Kidney (tissue), 14 donors: ENCODE measurements around the gene HNRNPH3. TPM values are rescaled to one million over a fixed set of nuclear protein-coding genes. Genes with fewer than 3 reads are reported as not detected.

Experiments used
- DNase-seq, 5 donors: peaks; one replicate each; pipeline ENCODE4 v3.0.0-alpha.2; 2013 to 2020
- FAIRE-seq: peaks from 2 replicates; lab custom pipeline; 2012; peaks lifted over from hg19 to GRCh38; lab: Jason Lieb, UNC
- H3K27ac ChIP-seq, 2 donors: one replicate each; pipeline ENCODE4 v1.7.0; 2013; ENCODE audit warnings: low read depth in 2 of 2, low read length in 2 of 2, inconsistent platforms in 1 of 2
- H3K27me3 ChIP-seq: one replicate; pipeline ENCODE4 v1.7.1; 2013; ENCODE audit warnings: low read length, inconsistent platforms; ENCODE audit not compliant: control insufficient read depth, insufficient read depth
- H3K36me3 ChIP-seq, 3 donors: one replicate each; pipeline versions ENCODE4 v1.7.0 to v1.7.1; 2013; ENCODE audit warnings: low read length in 3 of 3, control low read depth in 1 of 3, inconsistent platforms in 1 of 3; ENCODE audit not compliant: insufficient read depth in 3 of 3, control insufficient read depth in 2 of 3
- H3K4me1 ChIP-seq, 3 donors: one replicate each; pipeline versions ENCODE4 v1.7.0 to v1.7.1; 2013; ENCODE audit warnings: low read length in 3 of 3, inconsistent platforms in 1 of 3, low read depth in 1 of 3; ENCODE audit not compliant: control insufficient read depth in 2 of 3, insufficient read depth in 2 of 3
- H3K4me3 ChIP-seq, 3 donors: one replicate each; pipeline versions ENCODE4 v1.7.0 to v1.8.1; 2013; ENCODE audit warnings: low read length in 3 of 3, control low read depth in 1 of 3, inconsistent platforms in 1 of 3
- H3K9ac ChIP-seq, 3 donors: one replicate each; pipeline versions ENCODE4 v1.7.0 to v1.7.1; 2013; ENCODE audit warnings: low read length in 3 of 3, control low read depth in 1 of 3, inconsistent platforms in 1 of 3
- H3K9me3 ChIP-seq, 3 donors: one replicate each; pipeline versions ENCODE4 v1.7.0 to v1.7.1; 2013; ENCODE audit warnings: low read length in 3 of 3, control low read depth in 1 of 3, inconsistent platforms in 1 of 3; ENCODE audit not compliant: control insufficient read depth in 2 of 3, insufficient read depth in 1 of 3
- intact Hi-C: fragments of 100-400 bp; cut with DNase I; formaldehyde crosslinking; loops from one replicate; pipeline ENCODE4 v1.11.1; 2022
- polyA plus RNA-seq: library from polyadenylated mRNA; stranded (reverse); fragments of 350-450 nt; fragmentation: Illumina TruSeq; extraction: RNeasy Lipid Tissue Mini Kit (QIAGEN cat#74804); gene quantifications from one replicate; pipeline ENCODE4 v1.2.3, GENCODE V29; 2014; ENCODE audit warnings: low read depth, low replicate concordance; ENCODE audit not compliant: insufficient read depth
- total RNA-seq: library from RNA; stranded (reverse); fragmentation: NEBNext Ultra II Directional; extraction: Animal tissue kit (Norgen Biotek cat#: 25700); gene quantifications from one replicate; pipeline ENCODE4 v1.2.1, GENCODE V29; 2021
- TF ChIP-seq, protein P1 (sequence below): IDR thresholded peaks from 3 replicates; pipeline ENCODE4 v1.5.1; 2012; ENCODE audit warnings: mild to moderate bottlenecking, moderate library complexity, borderline replicate concordance; ENCODE audit not compliant: insufficient read depth; ENCODE audit errors: extremely low read depth
- donor health status: control.
- donor health status: control.
- donor health status: control.
- donor health status: control.
- donor health status: control.
- donor health status: DM: yes; HTN: yes; CAD: no.
- donor health status: Normal renal cell carcinoma (clear cell type).

The HNRNPH3 gene
- total and polyA plus RNA-seq, 2 donors from 2014 or later, result 114 to 119 TPM

GRCh38 chr10:68332259-68333057 lies 594 bp downstream of the HNRNPH3 start, which contains the start of gene PBLD:
Gene PBLD (minus strand): TSS chr10:68332928. CDS start chr10:68306844, 26,084 bp downstream.
- Histone ChIP-seq H3K9ac (peak within 1 kb of the TSS; percentile 94 to 99 (median 98)), H3K4me1 (peaks cover 5 to 30% (median 12%) of the 10 kb centered on the region in 3 donors), H3K36me3 (no peaks in the 10 kb centered on the region), H3K4me3 (peak within 1 kb of the TSS; percentile 95 to 96 (median 95)), H3K27me3 (no peaks in the 10 kb centered on the region), H3K9me3 (no peaks in the 10 kb centered on the region), H3K27ac (peak within 1 kb of the TSS; percentile 99 to 100)
- intact Hi-C loops, result no loop called here
- TF ChIP-seq, protein P1, sequence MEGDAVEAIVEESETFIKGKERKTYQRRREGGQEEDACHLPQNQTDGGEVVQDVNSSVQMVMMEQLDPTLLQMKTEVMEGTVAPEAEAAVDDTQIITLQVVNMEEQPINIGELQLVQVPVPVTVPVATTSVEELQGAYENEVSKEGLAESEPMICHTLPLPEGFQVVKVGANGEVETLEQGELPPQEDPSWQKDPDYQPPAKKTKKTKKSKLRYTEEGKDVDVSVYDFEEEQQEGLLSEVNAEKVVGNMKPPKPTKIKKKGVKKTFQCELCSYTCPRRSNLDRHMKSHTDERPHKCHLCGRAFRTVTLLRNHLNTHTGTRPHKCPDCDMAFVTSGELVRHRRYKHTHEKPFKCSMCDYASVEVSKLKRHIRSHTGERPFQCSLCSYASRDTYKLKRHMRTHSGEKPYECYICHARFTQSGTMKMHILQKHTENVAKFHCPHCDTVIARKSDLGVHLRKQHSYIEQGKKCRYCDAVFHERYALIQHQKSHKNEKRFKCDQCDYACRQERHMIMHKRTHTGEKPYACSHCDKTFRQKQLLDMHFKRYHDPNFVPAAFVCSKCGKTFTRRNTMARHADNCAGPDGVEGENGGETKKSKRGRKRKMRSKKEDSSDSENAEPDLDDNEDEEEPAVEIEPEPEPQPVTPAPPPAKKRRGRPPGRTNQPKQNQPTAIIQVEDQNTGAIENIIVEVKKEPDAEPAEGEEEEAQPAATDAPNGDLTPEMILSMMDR, result peak; percentile 39
- FAIRE-seq (no peak), DNase-seq (peak; percentile 86 to 95 (median 90))

DNA sequence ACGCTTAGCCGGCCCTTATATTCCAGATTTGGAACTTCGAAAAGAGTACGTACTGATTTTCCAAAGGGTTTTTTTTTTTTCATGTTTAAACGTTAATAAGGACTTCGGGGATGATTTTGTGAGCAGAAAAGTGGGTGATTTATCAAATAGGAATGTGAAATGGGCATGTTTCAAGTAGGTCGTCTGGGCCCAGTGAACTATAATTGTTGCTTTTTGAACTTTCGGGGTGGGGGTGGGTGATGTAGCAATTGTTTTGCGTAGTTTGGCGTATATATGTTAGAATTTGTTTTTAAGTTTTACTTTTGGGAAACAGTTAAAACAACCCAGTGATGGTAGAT lies 1.2 kb downstream of the HNRNPH3 start:
- H3K9me3 ChIP-seq, result no peaks in the 10 kb centered on the region
- H3K9ac ChIP-seq, result peak overlapping the region; percentile 94 to 99 (median 98)
- H3K27me3 ChIP-seq, result no peaks in the 10 kb centered on the region
- H3K36me3 ChIP-seq, result peaks cover 0 to 4% (median 0%) of the 10 kb centered on the region in 3 donors
- FAIRE-seq, result no peak
- peak overlapping the region; percentile 95 to 96 (median 95) for H3K4me3 ChIP-seq
- peak overlapping the region; percentile 99 to 100 for H3K27ac ChIP-seq
- intact Hi-C loops, result no loop called here
- DNase-seq, result no peak
- TF ChIP-seq, protein P1, result no peak
- H3K4me1 ChIP-seq, result peaks cover 4 to 26% (median 14%) of the 10 kb centered on the region in 3 donors

- Histone ChIP-seq H3K9ac (peak overlapping the region; percentile 94 to 99 (median 98)), H3K9me3 (no peaks in the 10 kb centered on the region), H3K4me3 (peak overlapping the region; percentile 95 to 96 (median 95)), H3K27me3 (no peaks in the 10 kb centered on the region), H3K4me1 (peaks cover 3 to 25% (median 14%) of the 10 kb centered on the region in 3 donors), H3K36me3 (peaks cover 0 to 9% (median 0%) of the 10 kb centered on the region in 3 donors), H3K27ac (peak overlapping the region; percentile 99 to 100)
- no peak for FAIRE-seq
- peak in 2 of 5 donors; percentile 52 to 55 for DNase-seq
- intact Hi-C loops, result no loop called here
- TF ChIP-seq, protein P1, result no peak
These were observed 1.9 kb downstream of the HNRNPH3 start for GRCh38 chr10:68333440-68334431.
